Limb (tissue), 2 donors: ENCODE data around the gene ATP4A.

ENCODE experiments used
- DNase-seq, 2 donors: peaks; one replicate each; pipeline ENCODE4 v3.0.0-alpha.2; 2016; ENCODE audit errors: extremely low spot score in 2 of 2

Gene ATP4A

DNA sequence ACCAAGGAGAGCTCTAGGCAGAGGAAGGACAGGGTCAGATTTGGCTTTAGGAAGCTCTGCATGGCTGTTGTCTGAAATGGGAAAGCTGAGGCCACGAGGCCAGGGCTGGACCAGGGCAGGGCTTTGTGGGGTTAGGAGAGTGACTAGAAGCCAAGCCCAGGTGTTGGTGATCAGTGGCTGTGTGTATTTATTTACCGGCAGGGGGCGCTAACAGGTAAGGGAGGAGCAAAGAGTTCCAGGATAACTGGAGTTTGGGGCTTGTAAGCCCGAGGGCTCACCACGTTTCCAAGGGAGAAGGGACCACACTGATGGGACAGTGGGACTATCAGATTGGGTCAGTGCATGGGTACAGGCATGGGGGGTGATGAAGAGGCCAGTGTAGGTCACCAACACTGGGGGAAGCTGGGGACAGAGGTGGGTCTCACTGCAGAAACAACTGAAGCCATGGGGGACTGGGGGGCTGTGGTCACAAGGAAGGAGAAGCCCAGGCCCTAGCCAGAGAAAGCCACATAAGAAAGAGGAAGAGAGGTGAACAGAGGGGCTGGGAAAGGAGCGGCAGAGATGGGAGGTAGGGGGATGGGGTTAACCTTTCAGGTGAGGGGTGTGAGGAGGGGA is 14.2 kb downstream of the ATP4A start:
- peak; percentile 40 to 61 for DNase-seq

DNA sequence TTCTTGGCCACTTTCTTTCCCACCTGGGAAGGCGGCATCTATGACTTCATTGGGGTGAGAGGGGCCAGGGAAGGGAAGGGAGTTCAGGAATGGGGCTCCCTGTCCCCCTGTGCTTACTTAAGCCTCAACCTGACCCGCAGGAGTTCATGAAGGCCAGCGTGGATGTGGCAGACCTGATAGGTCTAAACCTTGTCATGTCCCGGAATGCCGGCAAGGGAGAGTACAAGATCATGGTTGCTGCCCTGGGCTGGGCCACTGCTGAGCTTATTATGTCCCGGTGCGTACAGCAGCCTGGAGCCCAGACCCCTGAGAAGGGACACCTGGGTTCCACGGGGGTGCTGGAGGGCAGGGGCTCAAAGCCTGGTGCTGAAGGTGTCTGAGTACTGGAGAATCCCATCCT is 16.9 kb downstream of the ATP4A start:
- DNase-seq: no peak

DNA sequence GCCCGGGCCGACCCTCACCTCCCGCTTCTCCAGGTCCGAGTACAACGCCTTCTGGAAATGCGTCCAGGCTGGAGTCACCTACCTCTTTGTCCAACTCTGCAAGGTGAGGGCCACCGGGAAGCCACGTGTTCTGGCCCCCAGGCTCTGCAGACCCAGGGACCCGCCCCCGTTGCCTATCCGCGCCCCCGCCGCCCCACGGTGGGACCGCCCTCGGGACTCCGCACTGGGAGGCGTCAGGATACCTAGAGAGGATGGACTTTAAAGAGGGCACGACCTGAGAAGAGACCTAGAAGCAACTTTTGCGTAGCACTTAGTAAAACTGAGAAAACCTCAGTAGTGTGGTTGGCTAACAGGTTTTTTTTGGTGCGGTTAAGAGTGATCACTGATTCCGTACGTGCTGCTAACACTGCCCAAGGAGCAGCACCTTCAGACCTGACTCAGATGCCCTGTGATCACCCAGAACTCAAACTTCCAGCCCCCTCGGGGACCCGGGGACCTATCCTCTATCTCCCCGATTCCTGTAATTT is 17.5 kb downstream of the ATP4A start:
- no peak for DNase-seq

DNA sequence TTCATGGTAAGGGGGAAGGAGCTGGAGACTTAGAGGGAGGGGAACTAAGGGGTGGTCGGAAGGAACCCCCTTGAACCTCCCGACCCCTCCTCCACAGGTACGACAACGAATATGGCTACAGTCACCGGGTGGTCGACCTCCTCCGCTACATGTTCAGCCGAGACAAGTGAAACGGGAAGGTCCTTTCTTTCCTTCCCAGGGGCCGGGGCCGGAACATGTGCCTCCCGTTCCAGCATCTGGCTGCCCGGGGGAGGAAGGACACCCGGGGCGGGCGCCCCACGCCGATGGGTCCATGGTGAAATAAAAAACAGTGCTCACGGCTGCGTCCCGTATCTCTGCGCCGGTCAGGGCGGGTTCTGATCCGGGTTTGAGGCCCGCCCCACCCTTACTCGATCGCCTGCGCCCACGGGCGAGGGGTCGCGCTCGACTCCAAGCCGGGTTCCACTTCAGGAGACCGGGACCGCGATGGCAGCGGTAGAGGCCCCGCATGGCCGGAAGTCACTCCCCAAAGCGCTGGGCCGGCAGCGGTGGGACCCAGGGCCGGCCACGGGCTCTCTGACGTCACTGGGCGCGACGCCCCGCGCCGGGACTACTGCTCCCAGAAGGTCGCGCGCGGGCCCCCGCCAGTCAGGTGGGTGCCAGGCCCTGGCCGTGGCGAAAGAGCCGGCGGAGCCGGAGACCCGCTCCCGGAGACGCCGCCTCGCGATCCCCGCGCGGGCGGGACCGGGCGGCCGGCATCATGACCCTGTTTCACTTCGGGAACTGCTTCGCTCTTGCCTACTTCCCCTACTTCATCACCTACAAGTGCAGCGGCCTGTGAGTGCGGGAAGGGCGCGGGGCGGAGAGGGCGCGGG is 18.2 kb downstream of the ATP4A start, which contains the start of gene TMEM147:
Gene TMEM147 (plus strand): TSS at position 626 of the 854 bp plus-strand sequence. CDS start 114 bp downstream, at position 740.
- peak; percentile 91 to 94 for DNase-seq

DNA sequence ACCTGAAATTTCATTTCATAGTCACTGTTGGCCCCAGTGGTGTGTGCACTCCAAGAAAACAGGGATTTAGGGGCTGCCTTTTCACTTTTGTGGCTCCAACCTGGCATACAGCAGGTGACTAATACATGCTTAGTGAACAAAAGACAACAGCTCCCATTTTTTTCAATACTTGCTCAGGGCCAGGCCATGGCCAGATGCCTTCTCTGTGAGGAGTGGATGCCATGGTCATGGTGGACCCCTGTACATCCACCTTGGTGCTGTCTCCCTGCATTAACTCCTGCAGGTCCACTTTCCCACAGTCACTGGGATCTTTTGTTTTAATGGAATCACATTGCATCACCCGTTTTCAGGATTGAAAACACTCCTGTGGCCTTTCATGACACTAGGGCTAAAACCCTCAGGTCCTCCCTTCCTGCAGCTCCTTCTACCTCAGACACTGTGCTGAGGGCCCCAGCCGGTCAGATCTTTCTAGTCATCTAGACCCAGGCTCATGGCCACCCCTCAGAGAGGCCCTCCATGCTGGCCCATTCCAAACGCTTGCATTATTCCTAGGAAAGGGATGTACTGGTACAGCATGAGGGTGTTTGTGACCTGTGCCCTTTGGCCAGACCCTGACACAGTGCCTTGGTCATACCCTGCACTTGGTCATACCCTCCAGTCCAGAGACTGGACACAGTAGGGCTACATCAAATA is 19.2 kb downstream of the ATP4A start:
- no peak for DNase-seq

DNA sequence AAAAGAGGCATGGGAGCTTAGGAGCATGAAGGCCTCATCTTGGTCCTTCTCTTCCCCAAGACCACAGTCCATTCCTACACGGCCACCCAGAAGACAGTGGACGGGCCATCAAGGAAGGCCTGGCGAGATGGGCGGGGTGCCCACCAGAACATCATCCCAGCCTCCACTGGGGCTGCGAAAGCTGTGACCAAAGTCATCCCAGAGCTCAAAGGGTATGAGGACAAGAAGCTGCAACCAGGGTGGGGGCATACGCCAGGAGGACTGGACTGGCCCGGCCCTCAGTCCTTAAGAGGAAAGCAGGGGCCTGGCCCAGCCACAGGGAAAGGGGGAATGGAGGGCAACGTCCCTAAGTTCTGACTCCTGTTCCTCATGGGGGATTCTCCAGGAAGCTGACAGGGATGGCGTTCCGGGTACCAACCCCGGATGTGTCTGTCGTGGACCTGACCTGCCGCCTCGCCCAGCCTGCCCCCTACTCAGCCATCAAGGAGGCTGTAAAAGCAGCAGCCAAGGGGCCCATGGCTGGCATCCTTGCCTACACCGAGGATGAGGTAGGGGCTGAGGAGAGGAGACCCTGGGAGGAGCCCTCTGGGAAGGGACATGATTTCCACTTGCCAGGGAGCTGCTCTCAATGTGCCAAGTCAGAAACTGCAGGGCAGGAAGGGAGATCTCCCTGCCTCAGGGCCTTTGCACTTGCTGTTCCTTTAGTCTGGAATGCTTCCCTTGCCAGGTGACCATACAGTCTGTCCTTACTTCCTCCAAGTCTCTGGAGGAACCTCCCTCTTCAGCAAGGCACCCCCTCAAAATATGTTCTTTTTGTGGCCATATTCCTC is 20.0 kb downstream of the ATP4A start:
- DNase-seq: no peak

DNA sequence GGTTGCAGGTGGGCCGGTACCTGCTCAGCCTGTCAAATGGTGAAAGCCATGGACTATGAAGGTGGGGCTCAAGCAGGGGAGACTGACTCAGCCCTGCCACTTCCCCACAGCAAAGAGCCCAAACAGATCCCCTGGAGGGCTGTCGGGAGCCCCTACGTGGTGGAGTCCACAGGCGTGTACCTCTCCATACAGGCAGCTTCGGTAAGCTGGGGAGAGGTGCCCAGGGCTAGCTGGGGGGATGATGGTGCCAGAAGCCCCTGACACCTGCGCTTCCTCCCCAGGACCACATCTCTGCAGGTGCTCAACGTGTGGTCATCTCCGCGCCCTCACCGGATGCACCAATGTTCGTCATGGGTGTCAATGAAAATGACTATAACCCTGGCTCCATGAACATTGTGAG is 21.2 kb downstream of the ATP4A start:
- DNase-seq: no peak

DNA sequence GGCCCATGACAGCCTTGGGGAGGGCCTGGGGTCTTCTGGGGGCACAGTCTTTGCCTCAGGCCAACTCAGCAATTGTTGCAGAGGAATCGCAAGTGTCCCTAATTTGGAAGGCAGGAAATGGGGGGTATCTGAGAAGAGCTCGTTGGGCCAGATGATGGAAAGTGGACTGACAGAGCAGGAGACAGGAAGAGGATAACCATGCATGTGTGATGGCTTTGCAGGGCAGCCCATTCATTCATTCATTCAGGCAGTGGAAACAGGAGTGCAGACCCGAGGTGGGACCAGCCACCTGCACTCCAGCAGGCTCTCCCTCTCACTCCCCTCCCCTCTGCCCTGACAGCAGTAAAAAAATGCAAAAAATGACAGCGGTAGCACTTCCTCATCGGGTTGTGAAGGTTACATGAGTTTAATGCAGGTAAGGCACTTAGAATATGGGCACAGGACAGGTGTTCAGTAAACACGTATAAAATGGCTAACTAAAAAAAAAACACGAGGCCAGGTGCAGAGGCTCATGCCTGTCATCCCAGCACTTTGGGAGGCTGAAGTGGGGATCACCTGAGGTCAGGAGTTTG is 23.0 kb downstream of the ATP4A start:
- no peak for DNase-seq

DNA sequence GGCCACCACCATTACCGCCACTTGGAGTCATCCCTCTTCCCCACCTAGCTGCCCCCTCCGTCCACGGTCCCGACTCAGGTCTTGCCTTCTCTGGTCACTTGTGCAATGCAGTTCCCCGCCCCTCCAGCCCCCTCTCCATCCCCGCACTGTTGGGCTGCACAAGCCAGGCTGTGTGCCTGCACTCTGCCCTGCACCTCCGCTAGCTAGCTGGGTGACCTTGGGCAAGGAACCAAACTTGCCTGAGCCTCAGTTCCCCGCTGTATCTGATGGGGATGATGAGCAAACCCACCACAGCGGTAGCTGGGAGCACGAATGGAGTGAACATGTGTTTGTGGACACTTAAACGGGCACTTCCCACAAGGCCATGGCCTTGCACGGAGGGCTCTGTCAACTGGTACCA is 23.6 kb downstream of the ATP4A start:
- DNase-seq: no peak

DNA sequence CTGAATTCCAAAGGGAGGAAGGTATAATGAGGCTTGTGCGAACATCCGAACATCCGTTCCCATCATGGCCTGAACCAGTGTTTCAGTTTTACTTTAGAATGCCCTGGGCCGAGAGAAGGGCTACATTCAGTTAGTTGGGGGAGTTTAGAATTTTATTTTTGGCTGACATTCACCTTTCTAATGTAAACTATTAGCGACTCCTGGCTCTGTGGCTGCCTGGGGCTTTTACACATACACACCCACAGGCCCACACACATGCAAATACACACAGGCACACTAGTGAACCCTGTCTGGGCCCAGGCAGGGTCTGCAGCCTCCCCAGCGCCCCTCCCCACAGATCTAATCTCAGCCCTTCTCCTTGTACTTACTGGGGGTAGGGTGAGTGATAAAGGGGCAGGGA is 24.1 kb downstream of the ATP4A start:
- no peak for DNase-seq

DNA sequence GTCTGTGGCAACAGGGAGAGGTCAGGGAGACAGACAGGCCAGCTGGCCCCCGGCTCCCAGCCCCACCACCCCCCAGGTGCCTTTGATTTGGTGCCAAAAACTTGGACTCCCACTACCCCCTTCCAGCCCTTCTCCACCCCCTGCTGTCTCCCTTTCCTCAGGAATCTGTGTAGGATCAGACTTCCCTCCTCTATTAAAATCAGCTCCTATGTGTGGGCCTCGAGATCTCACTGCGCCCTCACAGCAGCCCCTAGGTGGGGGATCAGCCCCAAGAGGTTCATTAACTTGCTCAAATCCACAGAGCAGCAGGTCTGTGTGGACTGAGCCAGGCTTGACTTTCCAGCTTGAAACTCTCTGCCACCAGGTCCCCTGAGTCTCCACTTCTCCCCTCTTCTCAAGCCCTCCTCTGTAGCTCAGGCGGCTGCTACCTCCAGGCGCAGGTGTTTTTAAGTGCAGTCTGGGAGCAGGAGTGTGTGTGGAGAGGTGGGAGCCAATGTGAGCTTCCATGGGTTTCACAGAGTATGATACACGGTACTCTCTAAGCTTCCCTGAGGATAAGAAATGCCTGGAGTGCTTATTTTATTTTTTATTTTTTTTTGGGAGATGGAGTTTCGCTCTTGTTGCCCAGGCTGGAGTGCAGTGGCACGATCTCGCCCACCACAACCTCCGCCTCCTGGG is 28.5 kb downstream of the ATP4A start:
- DNase-seq: no peak

DNA sequence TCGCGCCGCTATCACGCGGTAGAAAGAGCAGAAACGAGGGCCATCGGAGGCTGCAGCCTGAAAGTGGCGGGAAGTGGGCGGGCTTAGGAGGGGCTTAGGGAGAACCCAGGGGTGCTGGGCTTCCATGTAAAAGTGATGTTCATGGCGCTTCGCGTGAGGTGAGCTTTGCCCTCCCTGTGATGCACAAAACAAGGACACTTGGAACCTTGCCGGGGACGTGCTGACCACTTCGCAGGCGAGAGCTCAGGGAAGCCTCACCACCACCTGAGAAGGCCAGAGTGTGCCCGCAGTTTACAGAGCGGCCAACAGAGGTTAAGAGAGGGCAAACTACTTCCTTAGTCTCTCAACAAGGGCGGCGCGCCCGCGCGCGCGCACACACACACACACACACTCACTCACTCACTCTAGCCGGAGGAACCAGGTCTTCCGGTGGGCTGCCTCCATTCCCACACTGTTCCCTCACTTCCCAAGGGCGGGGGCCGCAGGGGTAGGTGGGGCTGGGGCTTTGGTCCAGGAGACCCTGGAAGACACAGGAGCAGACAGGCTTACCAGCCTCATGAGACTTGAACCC is 29.6 kb downstream of the ATP4A start:
- DNase-seq: no peak

DNA sequence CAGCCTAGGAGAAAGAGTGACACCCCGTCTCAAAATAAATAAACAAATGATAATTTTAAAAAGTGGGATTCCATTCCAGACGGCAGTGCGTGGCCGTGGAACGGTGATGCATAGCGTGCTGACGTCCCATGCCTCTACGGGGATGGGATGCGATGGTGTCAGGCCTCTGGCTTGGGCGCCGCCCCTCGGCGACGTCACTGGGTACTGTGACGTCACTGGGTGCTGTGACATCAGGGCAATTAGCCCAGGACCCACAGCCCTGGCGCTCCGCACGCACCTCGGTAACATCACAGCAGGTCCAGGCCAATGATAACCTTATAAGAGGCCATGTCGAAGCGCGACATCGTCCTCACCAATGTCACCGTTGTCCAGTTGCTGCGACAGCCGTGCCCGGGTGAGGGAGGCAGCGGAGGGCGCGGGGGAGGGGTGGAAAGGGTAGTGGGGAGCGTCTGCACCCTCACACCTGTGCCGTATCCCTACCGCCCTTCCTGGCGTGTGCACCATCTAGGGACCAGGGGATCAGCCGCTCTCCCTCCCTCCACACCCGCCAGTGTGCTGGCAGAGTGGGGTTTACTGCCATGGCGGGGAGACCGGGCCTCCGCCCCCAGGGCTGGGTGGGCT is 30.1 kb downstream of the ATP4A start, which contains the start of gene GAPDHS:
Gene GAPDHS (plus strand): TSS at position 256 of the 621 bp plus-strand sequence. CDS start 72 bp downstream, at position 328.
- no peak for DNase-seq

DNA sequence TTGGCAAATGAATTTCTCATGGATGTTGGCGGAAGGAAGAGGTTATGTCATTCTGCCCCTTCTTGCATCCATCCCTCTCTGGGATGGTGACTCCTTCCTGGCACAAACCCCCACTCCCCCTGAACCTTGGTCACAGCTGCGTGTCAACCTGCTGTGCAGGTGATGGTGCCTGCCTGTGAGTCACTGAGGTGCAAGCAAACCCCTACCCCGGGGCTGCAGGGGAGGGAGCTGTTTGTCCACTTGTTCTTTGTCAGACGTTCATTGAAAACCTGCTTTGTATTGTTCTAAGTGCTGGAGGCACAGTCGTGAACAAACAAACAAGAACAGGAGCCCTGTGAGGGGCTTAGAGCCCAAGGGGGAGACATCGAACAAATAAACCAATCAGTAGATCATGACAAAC is 32.2 kb downstream of the ATP4A start:
- DNase-seq: no peak

DNA sequence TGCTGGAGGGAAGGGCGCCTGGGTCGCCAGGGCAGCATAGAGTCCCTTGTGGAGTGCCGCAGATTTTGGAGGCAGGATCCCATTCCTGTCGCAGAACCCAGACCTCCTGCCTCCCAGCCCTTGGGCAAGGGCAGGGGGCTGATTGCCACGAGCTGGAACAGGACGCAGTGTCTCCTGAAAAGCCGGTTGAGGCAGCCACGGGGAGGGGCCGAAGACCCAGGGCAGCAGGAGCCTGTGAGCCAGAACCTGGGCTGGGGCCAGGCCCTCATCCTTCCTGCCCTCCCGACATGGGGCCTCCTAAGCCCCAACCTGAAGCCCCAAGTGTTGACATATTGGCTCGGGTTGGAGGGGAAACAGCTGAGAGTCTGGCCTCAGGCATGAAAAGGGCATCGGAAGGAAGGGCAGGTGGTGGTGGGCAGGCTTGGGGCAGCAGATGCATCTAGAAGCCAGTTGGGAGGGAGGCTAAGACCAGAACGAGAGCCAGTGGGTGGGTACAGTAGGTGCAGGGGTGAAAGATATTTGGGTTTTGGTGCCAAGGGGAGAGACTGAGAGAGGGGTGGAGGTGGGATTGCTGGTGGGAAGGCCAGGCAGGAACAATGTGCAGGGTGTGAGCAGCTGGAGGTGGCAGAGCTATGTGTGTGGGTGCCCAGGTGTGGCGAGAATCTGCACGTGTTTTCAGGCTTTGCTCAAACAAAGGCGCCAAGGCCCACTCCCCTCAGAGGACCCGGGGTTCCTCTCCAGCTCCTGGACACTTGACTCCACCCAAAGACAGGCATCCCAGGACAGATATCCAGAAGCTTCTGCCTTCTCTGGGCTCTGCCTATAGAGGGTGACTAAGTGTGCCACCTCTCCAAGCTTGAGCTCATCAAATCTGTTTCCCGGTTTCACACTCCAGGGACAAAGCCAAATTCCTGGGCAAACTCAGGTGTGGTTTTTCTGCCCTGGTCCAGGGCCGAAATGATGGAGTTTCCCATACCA is 33.9 kb downstream of the ATP4A start:
- DNase-seq: no peak

DNA sequence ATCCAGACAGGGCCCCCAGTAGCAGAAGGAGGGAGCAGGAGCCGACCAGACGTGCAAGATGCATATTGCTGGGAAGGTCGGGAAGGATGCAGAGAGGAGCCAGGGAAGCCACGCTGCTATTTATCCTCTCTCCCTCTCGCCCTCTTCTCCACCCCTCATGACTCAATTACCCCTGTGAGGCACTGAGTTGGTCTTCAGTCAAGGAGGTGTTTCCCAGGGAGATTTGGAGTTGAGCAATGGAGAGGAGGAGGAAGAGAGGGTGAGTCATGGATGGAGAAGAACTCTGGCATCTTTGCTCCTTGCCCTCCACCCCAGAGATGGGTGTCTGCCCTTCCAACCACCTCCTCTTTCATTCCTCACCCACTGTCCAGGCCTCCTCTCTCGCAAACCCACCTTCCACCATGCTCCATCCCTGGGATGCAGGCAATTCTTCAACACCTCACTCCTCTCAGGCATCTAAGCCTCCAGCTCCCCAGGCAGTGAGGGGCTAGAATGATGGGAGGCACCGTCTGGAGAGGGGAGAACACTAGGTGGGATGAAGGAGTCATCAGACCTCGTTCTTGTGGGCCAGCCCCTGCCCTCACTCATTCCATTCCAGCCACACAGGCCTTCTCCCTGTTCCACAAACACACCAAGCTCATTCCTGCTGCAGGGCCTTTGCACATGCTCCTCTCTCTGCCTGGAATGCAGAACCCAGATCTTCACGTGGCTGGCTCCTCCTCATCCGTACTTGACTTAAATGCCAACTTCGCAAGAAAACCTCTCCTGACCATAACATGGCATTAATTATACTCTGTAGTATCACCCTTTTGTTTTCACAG is 35.0 kb downstream of the ATP4A start, which contains the start of gene SBSN:
Gene SBSN (minus strand): TSS at position 94 of the 821 bp plus-strand sequence. CDS start 30 bp downstream, at position 64.
- DNase-seq: no peak

DNA sequence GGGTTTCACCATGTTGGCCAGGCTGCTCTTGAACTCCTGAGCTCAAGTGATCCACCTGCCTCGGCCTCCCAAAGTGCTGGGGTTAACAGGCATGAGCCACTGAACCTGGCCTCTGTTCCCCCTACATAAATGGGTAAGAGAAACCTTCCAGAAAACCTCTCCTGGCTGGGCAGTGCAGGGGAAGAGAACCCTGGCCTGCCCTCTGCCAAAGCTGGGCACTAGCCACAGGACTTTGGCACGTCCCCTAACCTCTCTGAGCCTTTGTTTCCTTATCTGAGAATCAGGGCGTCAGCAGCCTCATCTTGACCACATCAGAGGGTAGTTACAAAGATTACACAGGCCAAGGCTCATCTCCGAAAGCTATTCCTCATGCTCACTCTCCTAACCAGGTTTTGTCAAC is 37.6 kb downstream of the ATP4A start:
- no peak for DNase-seq
